22Rv1 (cell line): ENCODE data around the gene PPARG.

Source experiments
- CTCF ChIP-seq: fragments of 450-650 bp; IDR thresholded peaks from 2 replicates; pipeline ENCODE4 v1.5.1; 2017; ENCODE audit warnings: mild to moderate bottlenecking
- ZFX ChIP-seq: fragments of 450-650 bp; IDR thresholded peaks from 2 replicates; pipeline ENCODE4 v1.6.1; 2017; ENCODE audit warnings: antibody characterized with exemption, borderline replicate concordance

DNA sequence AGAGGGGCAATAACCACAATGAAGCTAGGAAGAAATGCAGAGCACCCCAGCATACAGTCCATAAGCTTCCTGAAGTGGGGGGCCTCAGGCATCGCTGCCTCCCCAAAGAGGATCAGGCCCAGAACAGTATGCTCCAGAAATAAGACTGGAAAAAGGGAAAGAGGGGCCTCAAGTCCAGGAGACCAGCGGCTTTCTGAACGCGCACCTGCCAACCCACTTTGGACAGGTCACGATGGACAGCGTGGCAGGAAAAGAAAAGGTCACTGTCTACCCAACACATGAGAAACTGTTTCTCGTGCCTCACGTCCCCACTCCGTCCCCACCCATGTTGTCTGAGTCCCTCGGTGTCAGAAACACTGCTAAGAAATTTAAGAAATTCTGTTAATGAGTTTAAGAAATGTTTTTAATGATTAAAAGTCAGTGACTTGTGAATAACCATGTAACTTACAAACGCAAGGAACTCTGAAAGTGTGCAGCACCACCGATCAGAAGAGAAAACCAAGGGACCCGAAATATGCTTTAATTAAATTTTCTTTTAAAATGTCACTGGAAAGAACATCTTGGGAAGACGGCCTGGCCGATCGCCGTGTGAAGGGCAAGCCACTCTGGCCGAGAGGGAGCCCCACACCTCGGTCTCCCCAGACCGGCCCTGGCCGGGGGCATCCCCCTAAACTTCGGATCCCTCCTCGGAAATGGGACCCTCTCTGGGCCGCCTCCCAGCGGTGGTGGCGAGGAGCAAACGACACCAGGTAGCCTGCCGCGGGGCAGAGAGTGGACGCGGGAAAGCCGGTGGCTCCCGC lies 1.7 kb upstream of the PPARG start:
- TF ChIP-seq CTCF (no peak), ZFX (no peak)
